GM12878 (cell line): ENCODE measurements around the gene PYGO2. TPM values are rescaled to one million over a fixed set of nuclear protein-coding genes. Genes with fewer than 3 reads are reported as not detected.

Experiments used
- CBFB ChIP-seq: IDR thresholded peaks from 2 replicates; pipeline ENCODE4 v1.6.1; 2016; ENCODE audit warnings: antibody characterized with exemption, low read depth
- MLLT1 ChIP-seq: fragments of 450-650 bp; IDR thresholded peaks from 2 replicates; pipeline ENCODE4 v1.6.1; 2016; ENCODE audit warnings: mild to moderate bottlenecking
- RAD51 ChIP-seq: fragments of 450-650 bp; IDR thresholded peaks from 2 replicates; pipeline ENCODE4 v1.6.1; 2016; ENCODE audit warnings: moderate library complexity, mild to moderate bottlenecking, inconsistent platforms
- RUNX3 ChIP-seq: IDR thresholded peaks from 2 replicates; pipeline ENCODE4 v1.6.1; 2012; ENCODE audit warnings: low read length, inconsistent platforms
- SMAD5 ChIP-seq: IDR thresholded peaks from 2 replicates; pipeline ENCODE4 v1.6.1; 2016; ENCODE audit warnings: antibody characterized with exemption, low read depth
- SP1 ChIP-seq: IDR thresholded peaks from one replicate; pipeline ENCODE4 v1.6.1; 2011; ENCODE audit warnings: low read depth, low read length
- SUPT20H ChIP-seq: IDR thresholded peaks from 2 replicates; pipeline ENCODE4 v1.6.1; 2011; ENCODE audit warnings: low read depth, mild to moderate bottlenecking, low read length, moderate library complexity, borderline replicate concordance; ENCODE audit not compliant: control insufficient read depth
- TBL1XR1 ChIP-seq: IDR thresholded peaks from 2 replicates; pipeline ENCODE4 v1.6.1; 2012; ENCODE audit warnings: low read depth, low read length, improper control_type of control experiment
- USF1 ChIP-seq: IDR thresholded peaks from 2 replicates; pipeline ENCODE4 v1.6.1; 2011; ENCODE audit warnings: borderline replicate concordance, low read depth, mild to moderate bottlenecking, moderate library complexity, mixed read lengths, low read length; ENCODE audit not compliant: insufficient read depth; ENCODE audit errors: extremely low read length
- YBX1 ChIP-seq: fragments of 450-650 bp; IDR thresholded peaks from 2 replicates; pipeline ENCODE4 v1.6.1; 2016; ENCODE audit warnings: antibody characterized with exemption
- polyA plus RNA-seq, 11 experiments: library from polyadenylated mRNA; depleted of rRNA in 4 of 11; unstranded in 6 of 11; stranded (reverse) in 5 of 11; fragments of >200 nt; fragmentation: Nextera tagmentation in 4 of 11; fragmentation: Illumina TruSeq in 1 of 11; extraction: Ambion mirVana in 4 of 11; extraction: Trizol in 1 of 11; gene quantifications; 1 replicate in 1 of 11; 2 replicates in 10 of 11; pipeline versions ENCODE4 v1.2.1 to v1.2.3, GENCODE V29; 2011 to 2016; ENCODE audit warnings: inconsistent platforms in 2 of 11, missing spikeins in 2 of 11, low read depth in 1 of 11
- total RNA-seq, 4 experiments: library from RNA; depleted of rRNA in 3 of 4; stranded (reverse); fragments of >200 nt in 3 of 4; fragmentation: Illumina TruSeq in 1 of 4; extraction: Trizol in 1 of 4; gene quantifications; 2 replicates each; pipeline versions ENCODE4 v1.2.1 to v1.2.3, GENCODE V29; 2013 to 2021
- TF ChIP-seq, protein P1 (sequence below), 3 experiments: IDR thresholded peaks in 2 of 3; conservative IDR thresholded peaks in 1 of 3; 2 replicates each; pipeline ENCODE4 v1.5.1; 2011; ENCODE audit warnings: low read depth in 3 of 3, low read length in 3 of 3, mild to moderate bottlenecking in 3 of 3, control low read depth in 2 of 3, moderate library complexity in 2 of 3, inconsistent platforms in 1 of 3, mixed read lengths in 1 of 3; ENCODE audit not compliant: control insufficient read depth in 2 of 3, insufficient read depth in 1 of 3; ENCODE audit errors: extremely low read depth in 1 of 3
- TF ChIP-seq, protein P2 (sequence below): fragments of 450-650 bp; IDR thresholded peaks from 2 replicates; pipeline ENCODE4 v1.6.1; 2017; ENCODE audit warnings: mild to moderate bottlenecking, moderate library complexity
- TF ChIP-seq, protein P3 (sequence below): fragments of 450-650 bp; IDR thresholded peaks from 2 replicates; pipeline ENCODE4 v1.6.1; 2017; ENCODE audit warnings: low read depth, mild to moderate bottlenecking, moderate library complexity
- TF ChIP-seq, protein P4 (sequence below): IDR thresholded peaks from 2 replicates; pipeline ENCODE4 v1.6.1; 2012; ENCODE audit warnings: low read depth, low read length, improper control_type of control experiment

Gene PYGO2
- total and polyA plus RNA-seq, 10 of the 15 experiments (the other 5 are each of a cell fraction or from before 2014, with no cell fraction given): 8.1 to 33.8 (median 23.5) TPM

- peak; percentile 39 for TF ChIP-seq USF1
- TF ChIP-seq RAD51: peak; percentile 93
- peak; percentile 18; the same call in 1 of the 2 replicates for TF ChIP-seq RUNX3
- TF ChIP-seq CBFB: no peak
- TF ChIP-seq SMAD5: peak; percentile 27; the same call in 1 of the 2 replicates
- TF ChIP-seq YBX1: no peak
- TF ChIP-seq, protein P1, sequence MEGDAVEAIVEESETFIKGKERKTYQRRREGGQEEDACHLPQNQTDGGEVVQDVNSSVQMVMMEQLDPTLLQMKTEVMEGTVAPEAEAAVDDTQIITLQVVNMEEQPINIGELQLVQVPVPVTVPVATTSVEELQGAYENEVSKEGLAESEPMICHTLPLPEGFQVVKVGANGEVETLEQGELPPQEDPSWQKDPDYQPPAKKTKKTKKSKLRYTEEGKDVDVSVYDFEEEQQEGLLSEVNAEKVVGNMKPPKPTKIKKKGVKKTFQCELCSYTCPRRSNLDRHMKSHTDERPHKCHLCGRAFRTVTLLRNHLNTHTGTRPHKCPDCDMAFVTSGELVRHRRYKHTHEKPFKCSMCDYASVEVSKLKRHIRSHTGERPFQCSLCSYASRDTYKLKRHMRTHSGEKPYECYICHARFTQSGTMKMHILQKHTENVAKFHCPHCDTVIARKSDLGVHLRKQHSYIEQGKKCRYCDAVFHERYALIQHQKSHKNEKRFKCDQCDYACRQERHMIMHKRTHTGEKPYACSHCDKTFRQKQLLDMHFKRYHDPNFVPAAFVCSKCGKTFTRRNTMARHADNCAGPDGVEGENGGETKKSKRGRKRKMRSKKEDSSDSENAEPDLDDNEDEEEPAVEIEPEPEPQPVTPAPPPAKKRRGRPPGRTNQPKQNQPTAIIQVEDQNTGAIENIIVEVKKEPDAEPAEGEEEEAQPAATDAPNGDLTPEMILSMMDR (IDR thresholded peaks at IDR 0.05 in 2 of 3, conservative IDR thresholded peaks at IDR 0.05 in 1 of 3; ENCODE audit: control insufficient read depth in 2 of 3, extremely low read depth in 1 of 3, insufficient read depth in 1 of 3, low read depth in 3 of 3, low read length in 3 of 3): peak; percentile 9 to 40 (median 22); a peak in 4 of 6 replicates
- peak; percentile 70 for TF ChIP-seq SP1
- TF ChIP-seq MLLT1: 0 out of 2 replicates have a peak, but pooled peaks have one; percentile 32
- no peak for TF ChIP-seq TBL1XR1
- no peak for TF ChIP-seq SUPT20H
- TF ChIP-seq, protein P2, sequence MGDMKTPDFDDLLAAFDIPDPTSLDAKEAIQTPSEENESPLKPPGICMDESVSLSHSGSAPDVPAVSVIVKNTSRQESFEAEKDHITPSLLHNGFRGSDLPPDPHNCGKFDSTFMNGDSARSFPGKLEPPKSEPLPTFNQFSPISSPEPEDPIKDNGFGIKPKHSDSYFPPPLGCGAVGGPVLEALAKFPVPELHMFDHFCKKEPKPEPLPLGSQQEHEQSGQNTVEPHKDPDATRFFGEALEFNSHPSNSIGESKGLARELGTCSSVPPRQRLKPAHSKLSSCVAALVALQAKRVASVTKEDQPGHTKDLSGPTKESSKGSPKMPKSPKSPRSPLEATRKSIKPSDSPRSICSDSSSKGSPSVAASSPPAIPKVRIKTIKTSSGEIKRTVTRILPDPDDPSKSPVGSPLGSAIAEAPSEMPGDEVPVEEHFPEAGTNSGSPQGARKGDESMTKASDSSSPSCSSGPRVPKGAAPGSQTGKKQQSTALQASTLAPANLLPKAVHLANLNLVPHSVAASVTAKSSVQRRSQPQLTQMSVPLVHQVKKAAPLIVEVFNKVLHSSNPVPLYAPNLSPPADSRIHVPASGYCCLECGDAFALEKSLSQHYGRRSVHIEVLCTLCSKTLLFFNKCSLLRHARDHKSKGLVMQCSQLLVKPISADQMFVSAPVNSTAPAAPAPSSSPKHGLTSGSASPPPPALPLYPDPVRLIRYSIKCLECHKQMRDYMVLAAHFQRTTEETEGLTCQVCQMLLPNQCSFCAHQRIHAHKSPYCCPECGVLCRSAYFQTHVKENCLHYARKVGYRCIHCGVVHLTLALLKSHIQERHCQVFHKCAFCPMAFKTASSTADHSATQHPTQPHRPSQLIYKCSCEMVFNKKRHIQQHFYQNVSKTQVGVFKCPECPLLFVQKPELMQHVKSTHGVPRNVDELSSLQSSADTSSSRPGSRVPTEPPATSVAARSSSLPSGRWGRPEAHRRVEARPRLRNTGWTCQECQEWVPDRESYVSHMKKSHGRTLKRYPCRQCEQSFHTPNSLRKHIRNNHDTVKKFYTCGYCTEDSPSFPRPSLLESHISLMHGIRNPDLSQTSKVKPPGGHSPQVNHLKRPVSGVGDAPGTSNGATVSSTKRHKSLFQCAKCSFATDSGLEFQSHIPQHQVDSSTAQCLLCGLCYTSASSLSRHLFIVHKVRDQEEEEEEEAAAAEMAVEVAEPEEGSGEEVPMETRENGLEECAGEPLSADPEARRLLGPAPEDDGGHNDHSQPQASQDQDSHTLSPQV: no peak
- TF ChIP-seq, protein P3, sequence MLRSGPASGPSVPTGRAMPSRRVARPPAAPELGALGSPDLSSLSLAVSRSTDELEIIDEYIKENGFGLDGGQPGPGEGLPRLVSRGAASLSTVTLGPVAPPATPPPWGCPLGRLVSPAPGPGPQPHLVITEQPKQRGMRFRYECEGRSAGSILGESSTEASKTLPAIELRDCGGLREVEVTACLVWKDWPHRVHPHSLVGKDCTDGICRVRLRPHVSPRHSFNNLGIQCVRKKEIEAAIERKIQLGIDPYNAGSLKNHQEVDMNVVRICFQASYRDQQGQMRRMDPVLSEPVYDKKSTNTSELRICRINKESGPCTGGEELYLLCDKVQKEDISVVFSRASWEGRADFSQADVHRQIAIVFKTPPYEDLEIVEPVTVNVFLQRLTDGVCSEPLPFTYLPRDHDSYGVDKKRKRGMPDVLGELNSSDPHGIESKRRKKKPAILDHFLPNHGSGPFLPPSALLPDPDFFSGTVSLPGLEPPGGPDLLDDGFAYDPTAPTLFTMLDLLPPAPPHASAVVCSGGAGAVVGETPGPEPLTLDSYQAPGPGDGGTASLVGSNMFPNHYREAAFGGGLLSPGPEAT: peak; percentile 55; the same call in 1 of the 2 replicates
- TF ChIP-seq, protein P4, sequence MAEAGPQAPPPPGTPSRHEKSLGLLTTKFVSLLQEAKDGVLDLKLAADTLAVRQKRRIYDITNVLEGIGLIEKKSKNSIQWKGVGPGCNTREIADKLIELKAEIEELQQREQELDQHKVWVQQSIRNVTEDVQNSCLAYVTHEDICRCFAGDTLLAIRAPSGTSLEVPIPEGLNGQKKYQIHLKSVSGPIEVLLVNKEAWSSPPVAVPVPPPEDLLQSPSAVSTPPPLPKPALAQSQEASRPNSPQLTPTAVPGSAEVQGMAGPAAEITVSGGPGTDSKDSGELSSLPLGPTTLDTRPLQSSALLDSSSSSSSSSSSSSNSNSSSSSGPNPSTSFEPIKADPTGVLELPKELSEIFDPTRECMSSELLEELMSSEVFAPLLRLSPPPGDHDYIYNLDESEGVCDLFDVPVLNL: no peak
Measured at GRCh38 chr1:154955718-154956543, 5.7 kb downstream of the PYGO2 start, which contains the start of gene PBXIP1 (continued).
